ENCODE measurements around the gene DDC. TPM values are rescaled to one million over a fixed set of nuclear protein-coding genes. Genes with fewer than 3 reads are reported as not detected.

The DDC gene
- total RNA-seq, 2 donors from 2014 or later, result 1.5 to 1.9 TPM

GRCh38 chr7:50496569-50496968 is 68.6 kb downstream of the DDC start:
- no peak for TF ChIP-seq POLR2A (IDR thresholded peaks at IDR 0.05)
- no peak for TF ChIP-seq CTCF (IDR thresholded peaks at IDR 0.05)
- TF ChIP-seq POLR2AphosphoS5 (IDR thresholded peaks at IDR 0.05), result no peak
- Histone ChIP-seq H3K4me3 (no peak overlapping the region), H3K27ac (no peak overlapping the region), H3K27me3 (replicated peaks; ENCODE audit: insufficient read depth) (no peaks in the 10 kb centered on the region), H3K9me3 (no peaks in the 10 kb centered on the region), H3K4me1 (replicated peaks) (no peaks in the 10 kb centered on the region), H3K36me3 (no peaks in the 10 kb centered on the region)
- DNase-seq (ENCODE audit: low spot score), result no peak
- intact Hi-C loops (cut with DNase I), result no loop called here
- WGBS, result 75% methylated on average over 6 of the region's 6 CpGs

- TF ChIP-seq POLR2A (IDR thresholded peaks at IDR 0.05), result no peak
- no peak for TF ChIP-seq POLR2AphosphoS5 (IDR thresholded peaks at IDR 0.05)
- TF ChIP-seq CTCF (IDR thresholded peaks at IDR 0.05), result no peak
- no peaks in the 10 kb centered on the region for H3K9me3 ChIP-seq
- H3K36me3 ChIP-seq, result no peaks in the 10 kb centered on the region
- no peak for DNase-seq (ENCODE audit: low spot score)
- H3K4me3 ChIP-seq, result no peak overlapping the region
- H3K27me3 ChIP-seq (replicated peaks; ENCODE audit: insufficient read depth), result no peaks in the 10 kb centered on the region
- H3K27ac ChIP-seq, result no peak overlapping the region
- no peaks in the 10 kb centered on the region for H3K4me1 ChIP-seq (replicated peaks)
- intact Hi-C loops (cut with DNase I), result no loop called here
- 80% methylated on average over 3 of the region's 3 CpGs for whole genome bisulfite sequencing
Observed at GRCh38 chr7:50495746-50496145, 69.5 kb downstream of the DDC start.

GRCh38 chr7:50492770-50493519 is 72.3 kb downstream of the DDC start:
- Histone ChIP-seq H3K27ac (no peak overlapping the region), H3K27me3 (replicated peaks; ENCODE audit: insufficient read depth) (no peaks in the 10 kb centered on the region), H3K9me3 (no peaks in the 10 kb centered on the region), H3K4me3 (no peak overlapping the region), H3K36me3 (no peaks in the 10 kb centered on the region), H3K4me1 (replicated peaks) (no peaks in the 10 kb centered on the region)
- WGBS, result 91% methylated on average over 30 of the region's 30 CpGs
- intact Hi-C loops (cut with DNase I), result no loop called here
- TF ChIP-seq POLR2A (IDR thresholded peaks at IDR 0.05), result no peak
- no peak for TF ChIP-seq CTCF (IDR thresholded peaks at IDR 0.05)
- TF ChIP-seq POLR2AphosphoS5 (IDR thresholded peaks at IDR 0.05), result no peak
- no peak for DNase-seq (ENCODE audit: low spot score)

GRCh38 chr7:50491943-50492342 is 73.3 kb downstream of the DDC start:
- H3K4me1 ChIP-seq (replicated peaks), result no peaks in the 10 kb centered on the region
- H3K4me3 ChIP-seq, result no peak overlapping the region
- no peaks in the 10 kb centered on the region for H3K27me3 ChIP-seq (replicated peaks; ENCODE audit: insufficient read depth)
- TF ChIP-seq CTCF (IDR thresholded peaks at IDR 0.05) (no peak), POLR2AphosphoS5 (IDR thresholded peaks at IDR 0.05) (no peak), POLR2A (IDR thresholded peaks at IDR 0.05) (no peak)
- WGBS, result 92% methylated on average over 1 of the region's 1 CpG
- no peak overlapping the region for H3K27ac ChIP-seq
- DNase-seq (ENCODE audit: low spot score), result no peak
- intact Hi-C loops (cut with DNase I), result no loop called here
- no peaks in the 10 kb centered on the region for H3K36me3 ChIP-seq
- H3K9me3 ChIP-seq, result no peaks in the 10 kb centered on the region

GRCh38 chr7:50491209-50491608 is 74.0 kb downstream of the DDC start:
- intact Hi-C loops (cut with DNase I), result no loop called here
- no peak for TF ChIP-seq POLR2AphosphoS5 (IDR thresholded peaks at IDR 0.05)
- TF ChIP-seq CTCF (IDR thresholded peaks at IDR 0.05), result no peak
- TF ChIP-seq POLR2A (IDR thresholded peaks at IDR 0.05), result no peak
- Histone ChIP-seq H3K27me3 (replicated peaks; ENCODE audit: insufficient read depth) (no peaks in the 10 kb centered on the region), H3K36me3 (no peaks in the 10 kb centered on the region), H3K27ac (no peak overlapping the region), H3K4me1 (replicated peaks) (no peaks in the 10 kb centered on the region), H3K9me3 (no peaks in the 10 kb centered on the region), H3K4me3 (no peak overlapping the region)
- no peak for DNase-seq (ENCODE audit: low spot score)
- WGBS, result 56% methylated on average over 5 of the region's 5 CpGs
